H9 (cell line): ENCODE results near the gene DMRTC1. TPM values are rescaled to one million over a fixed set of nuclear protein-coding genes. Genes with fewer than 3 reads are reported as not detected.
"Not testable (repeated sequence)": the region's sequence is repeated elsewhere in the genome, so short reads cannot be mapped to it uniquely, and the experiment has no call there.

Source experiments
- DNase-seq: peaks from one replicate; pipeline ENCODE4 v3.0.0-alpha.2; 2017
- H2AFZ ChIP-seq: one replicate; pipeline ENCODE4 v1.6.1; 2013; ENCODE audit warnings: mild to moderate bottlenecking, low read length, control low read depth, moderate library complexity
- H2AK5ac ChIP-seq: 2 replicates; pipeline ENCODE4 v1.6.1; 2013; ENCODE audit warnings: low read length, control low read depth, mixed read lengths; ENCODE audit not compliant: insufficient read length
- H2BK120ac ChIP-seq: one replicate; pipeline ENCODE4 v1.6.1; 2013; ENCODE audit warnings: low read depth, mild to moderate bottlenecking, low read length, control low read depth, inconsistent platforms; ENCODE audit not compliant: poor library complexity, severe bottlenecking
- H2BK12ac ChIP-seq: 2 replicates; pipeline ENCODE4 v1.6.1; 2013; ENCODE audit warnings: low read length, control low read depth, mixed read lengths, low read depth; ENCODE audit not compliant: insufficient read length
- H2BK15ac ChIP-seq: 2 replicates; pipeline ENCODE4 v1.6.1; 2013; ENCODE audit warnings: low read depth, low read length, control low read depth
- H2BK20ac ChIP-seq: one replicate; pipeline ENCODE4 v1.6.1; 2013; ENCODE audit warnings: low read depth, mild to moderate bottlenecking, low read length, control low read depth, inconsistent platforms; ENCODE audit not compliant: poor library complexity, severe bottlenecking
- H2BK5ac ChIP-seq: 2 replicates; pipeline ENCODE4 v1.6.1; 2013; ENCODE audit warnings: low read length, control low read depth, mixed read lengths; ENCODE audit not compliant: insufficient read length
- H3K14ac ChIP-seq: 2 replicates; pipeline ENCODE4 v1.6.1; 2013; ENCODE audit warnings: low read length, control low read depth; ENCODE audit not compliant: insufficient read depth
- H3K18ac ChIP-seq: 2 replicates; pipeline ENCODE4 v1.6.1; 2013; ENCODE audit warnings: low read depth, mild to moderate bottlenecking, mixed read lengths, low read length, control low read depth; ENCODE audit not compliant: insufficient read length
- H3K23ac ChIP-seq: 2 replicates; pipeline ENCODE4 v1.6.1; 2013; ENCODE audit warnings: low read length, control low read depth, mixed read lengths, low read depth; ENCODE audit not compliant: insufficient read length
- H3K23me2 ChIP-seq: 2 replicates; pipeline ENCODE4 v1.6.1; 2013; ENCODE audit warnings: low read depth, mild to moderate bottlenecking, mixed read lengths, low read length, control low read depth; ENCODE audit not compliant: insufficient read length, poor library complexity, severe bottlenecking
- H3K27ac ChIP-seq: 2 replicates; pipeline ENCODE4 v1.5.1; 2013; ENCODE audit warnings: low read length, control low read depth, mixed read lengths, low read depth; ENCODE audit not compliant: insufficient read length
- H3K27me3 ChIP-seq: 2 replicates; pipeline ENCODE4 v1.6.1; 2013; ENCODE audit warnings: low read length, control low read depth, inconsistent platforms; ENCODE audit not compliant: insufficient read depth
- H3K4ac ChIP-seq: 2 replicates; pipeline ENCODE4 v1.6.1; 2013; ENCODE audit warnings: low read depth, mild to moderate bottlenecking, control low read depth, inconsistent platforms, low read length, moderate library complexity
- H3K4me1 ChIP-seq: 2 replicates; pipeline ENCODE4 v1.6.1; 2013; ENCODE audit warnings: low read length, control low read depth, inconsistent platforms; ENCODE audit not compliant: insufficient read depth
- H3K4me2 ChIP-seq: 2 replicates; pipeline ENCODE4 v1.6.1; 2013; ENCODE audit warnings: low read length, control low read depth, mixed read lengths; ENCODE audit not compliant: insufficient read length, insufficient read depth
- H3K56ac ChIP-seq: 2 replicates; pipeline ENCODE4 v1.6.1; 2013; ENCODE audit warnings: low read depth, mild to moderate bottlenecking, mixed read lengths, low read length, control low read depth; ENCODE audit not compliant: insufficient read length
- H3K79me1 ChIP-seq: 2 replicates; pipeline ENCODE4 v1.6.1; 2013; ENCODE audit warnings: low read depth, mild to moderate bottlenecking, moderate library complexity, low read length, control low read depth, inconsistent platforms; ENCODE audit not compliant: insufficient read depth, poor library complexity, severe bottlenecking
- H3K79me2 ChIP-seq: 2 replicates; pipeline ENCODE4 v1.6.1; 2013; ENCODE audit warnings: low read length, control low read depth, inconsistent platforms; ENCODE audit not compliant: insufficient read depth
- H3K9ac ChIP-seq: 2 replicates; pipeline ENCODE4 v1.6.1; 2013; ENCODE audit warnings: low read length, control low read depth, mixed read lengths; ENCODE audit not compliant: insufficient read length; ENCODE audit errors: extremely low read depth
- H3K9me3 ChIP-seq: one replicate; pipeline ENCODE4 v1.6.1; 2013; ENCODE audit warnings: low read depth, low read length, inconsistent platforms; ENCODE audit not compliant: control insufficient read depth
- H3T11ph ChIP-seq: one replicate; pipeline ENCODE4 v1.6.1; 2013; ENCODE audit warnings: mild to moderate bottlenecking, low read length, control low read depth, inconsistent platforms
- H4K20me1 ChIP-seq: one replicate; pipeline ENCODE4 v1.6.1; 2013; ENCODE audit not compliant: control insufficient read depth, insufficient read length, insufficient read depth
- H4K5ac ChIP-seq: 2 replicates; pipeline ENCODE4 v1.6.1; 2013; ENCODE audit warnings: low read depth, mild to moderate bottlenecking, mixed read lengths, low read length, control low read depth; ENCODE audit not compliant: insufficient read length
- H4K8ac ChIP-seq: replicated peaks from 2 replicates; pipeline ENCODE4 v1.6.1; 2013; ENCODE audit warnings: low read length, control low read depth, mixed read lengths, low read depth; ENCODE audit not compliant: insufficient read length
- H4K91ac ChIP-seq: 2 replicates; pipeline ENCODE4 v1.6.1; 2013; ENCODE audit warnings: low read depth, mild to moderate bottlenecking, moderate library complexity, mixed read lengths, low read length, control low read depth; ENCODE audit not compliant: insufficient read length
- H3K27ac Mint-ChIP-seq, 3 experiments: 2 replicates in 2 of 3; 3 replicates in 1 of 3; pipeline ENCODE4 v1.8.0; 2020 to 2021; ENCODE audit warnings: mixed read lengths in 3 of 3, mild to moderate bottlenecking in 1 of 3, moderate library complexity in 1 of 3
- H3K27me3 Mint-ChIP-seq: 2 replicates; pipeline ENCODE4 v1.8.0; 2021; ENCODE audit warnings: low read depth, mild to moderate bottlenecking, moderate library complexity, mixed read lengths
- H3K36me3 Mint-ChIP-seq, 3 experiments: 2 replicates in 2 of 3; 3 replicates in 1 of 3; pipeline ENCODE4 v1.8.0; 2020 to 2021; ENCODE audit warnings: low read depth in 3 of 3, mixed read lengths in 3 of 3; ENCODE audit not compliant: insufficient read depth in 1 of 3
- H3K4me1 Mint-ChIP-seq, 2 experiments: 2 replicates each; pipeline ENCODE4 v1.8.0; 2020; ENCODE audit warnings: mixed read lengths in 2 of 2
- H3K4me3 Mint-ChIP-seq, 2 experiments: 2 replicates in 1 of 2; 3 replicates in 1 of 2; pipeline ENCODE4 v1.8.0; 2020 to 2021; ENCODE audit warnings: mild to moderate bottlenecking in 2 of 2, mixed read lengths in 2 of 2, moderate library complexity in 1 of 2
- H3K9me3 Mint-ChIP-seq, 2 experiments: 2 replicates in 1 of 2; 3 replicates in 1 of 2; pipeline ENCODE4 v1.8.0; 2020; ENCODE audit warnings: mild to moderate bottlenecking in 2 of 2, mixed read lengths in 2 of 2, moderate library complexity in 1 of 2
- WGBS: extraction: QIAGEN DNeasy Blood & Tissue Kit; methylation state at CpG from one replicate; pipeline ENCODE4 v1.1.7; 2013; ENCODE audit warnings: missing lambda C conversion rate, low lambda C conversion rate, mixed read lengths; ENCODE audit not compliant: insufficient read length; ENCODE audit errors: extremely low coverage; 5-methylcytosine and 5-hydroxymethylcytosine counted together
- total RNA-seq: library from RNA; stranded (reverse); gene quantifications from 2 replicates; pipeline ENCODE4 v1.2.1, GENCODE V29; 2021

Gene DMRTC1
- total RNA-seq, 1 experiment from 2014 or later, result not detected

DNA sequence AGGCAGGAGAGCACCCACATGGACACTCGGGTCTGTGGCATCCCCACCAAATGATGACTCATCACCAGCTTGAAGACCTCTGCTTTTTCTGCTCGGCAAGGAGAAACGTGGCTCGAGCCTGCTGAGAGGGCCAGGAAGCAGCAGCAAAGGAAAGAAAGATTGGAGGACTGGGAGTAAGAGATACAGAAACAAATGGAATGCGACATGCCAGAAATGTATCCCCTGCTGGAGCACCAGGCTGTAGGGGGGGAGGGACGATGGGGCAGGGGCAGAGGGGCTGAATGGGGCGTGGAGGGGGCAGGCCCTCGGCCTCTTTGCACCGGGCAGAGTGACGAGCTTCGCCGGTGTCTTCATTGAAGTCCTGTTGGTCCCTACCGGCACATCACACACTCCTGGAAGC, 31.3 kb downstream of the DMRTC1 start, which contains the start of gene FAM236C:
Gene FAM236C, plus strand, starts transcription at position 301 of the 400 bp plus-strand sequence. CDS start 100 bp downstream, outside the sequence.
- not testable (repeated sequence) for H3K27me3 ChIP-seq, H4K8ac ChIP-seq, H4K5ac ChIP-seq, H3K4me2 ChIP-seq, H3K14ac ChIP-seq, H3K4ac ChIP-seq, H2BK12ac ChIP-seq, H2BK15ac ChIP-seq, H3K27ac Mint-ChIP-seq, H2BK20ac ChIP-seq, H3K56ac ChIP-seq, H2BK120ac ChIP-seq, H3K4me1 Mint-ChIP-seq, H3K9me3 Mint-ChIP-seq, H3K36me3 Mint-ChIP-seq, H2BK5ac ChIP-seq, H3T11ph ChIP-seq, H3K27me3 Mint-ChIP-seq, H3K23ac ChIP-seq, H3K79me1 ChIP-seq, H2AFZ ChIP-seq, H3K27ac ChIP-seq, DNase-seq, H3K18ac ChIP-seq, H3K4me1 ChIP-seq, H3K4me3 Mint-ChIP-seq, H3K23me2 ChIP-seq, H3K9me3 ChIP-seq, H4K20me1 ChIP-seq, H4K91ac ChIP-seq, H2AK5ac ChIP-seq, H3K9ac ChIP-seq, H3K79me2 ChIP-seq
- no CpG with 5 or more reads among the region's 13 CpGs for WGBS

DNA sequence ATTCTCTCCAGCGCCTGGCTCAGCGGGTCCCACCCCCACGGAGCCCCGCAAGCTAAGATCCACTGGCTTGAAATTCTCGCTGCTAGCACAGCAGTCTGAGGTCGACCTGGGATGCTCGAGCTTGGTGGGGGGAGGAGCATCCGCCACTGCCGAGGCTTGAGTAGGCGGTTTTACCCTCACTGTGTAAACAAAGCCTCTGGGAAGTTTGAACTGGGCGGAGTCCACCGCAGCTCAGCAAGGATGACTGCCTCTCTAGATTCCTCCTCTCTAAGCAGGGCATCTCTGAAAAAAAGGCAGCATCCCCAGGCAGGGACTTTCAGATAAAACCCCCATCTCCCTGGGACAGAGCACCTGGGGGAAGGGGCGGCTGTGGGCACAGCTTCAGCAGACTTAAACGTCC, 53.9 kb downstream of the DMRTC1 start:
- H2BK5ac ChIP-seq, H3K4me2 ChIP-seq, H3K9ac ChIP-seq, H2BK120ac ChIP-seq, H3K4ac ChIP-seq, H3K9me3 ChIP-seq, H3K23ac ChIP-seq, H3K36me3 Mint-ChIP-seq, H4K8ac ChIP-seq, H3K23me2 ChIP-seq, H4K20me1 ChIP-seq, DNase-seq, H3K79me2 ChIP-seq, H2BK20ac ChIP-seq, H3K56ac ChIP-seq, H3K9me3 Mint-ChIP-seq, H4K5ac ChIP-seq, H3K18ac ChIP-seq, H2BK15ac ChIP-seq, H3K27me3 Mint-ChIP-seq, H3K4me1 Mint-ChIP-seq, H3K27me3 ChIP-seq, H3K4me3 Mint-ChIP-seq, H2BK12ac ChIP-seq, H3K4me1 ChIP-seq, H3K79me1 ChIP-seq, H3T11ph ChIP-seq, H3K27ac ChIP-seq, H2AFZ ChIP-seq, H3K14ac ChIP-seq, H3K27ac Mint-ChIP-seq, H2AK5ac ChIP-seq, H4K91ac ChIP-seq: not testable (repeated sequence)
- WGBS, result no CpG with 5 or more reads among the region's 14 CpGs
